ENCODE data around the gene MED23. TPM values are rescaled to one million over a fixed set of nuclear protein-coding genes. Genes with fewer than 3 reads are reported as not detected.

The MED23 gene
- total and polyA plus RNA-seq, 9 of the 15 experiments (the other 6 are each of a cell fraction or from before 2014, with no cell fraction given), result 13.7 to 61.2 (median 27.2) TPM

DNA sequence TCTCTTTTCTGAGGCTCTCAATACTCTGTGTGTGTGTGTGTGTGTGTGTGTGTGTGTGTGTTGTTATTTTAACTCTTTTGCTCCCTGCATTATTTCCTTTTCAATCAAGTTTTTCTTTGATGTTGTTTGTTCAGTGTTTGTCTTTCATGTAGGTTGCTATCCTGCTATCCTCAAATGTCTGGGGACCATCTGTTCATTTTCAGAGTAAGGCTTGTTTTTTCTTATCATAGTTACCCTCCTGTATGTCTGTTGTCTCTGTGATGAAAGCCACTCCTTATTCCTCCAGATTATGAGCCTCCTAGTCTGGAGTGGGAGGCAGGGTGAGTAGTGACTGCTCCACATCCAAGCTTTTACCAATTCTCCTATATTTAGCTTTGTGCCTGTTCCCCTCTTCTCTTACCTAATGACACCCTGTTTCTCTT lies 18.2 kb upstream of the MED23 start (continued):
- peak; percentile 45; the same call in 1 of the 2 replicates for TF ChIP-seq ZBTB5 (IDR thresholded peaks at IDR 0.05)
- no peak for TF ChIP-seq TCFL5 (CRISPR knock-in tag; conservative IDR thresholded peaks at IDR 0.05)
- peak; percentile 72; the same call in 1 of the 2 replicates for TF ChIP-seq RNF2 (IDR thresholded peaks at IDR 0.05)
- peak; percentile 75 for TF ChIP-seq FOXM1 (IDR thresholded peaks at IDR 0.05; ENCODE audit: low read depth)
- TF ChIP-seq FOXM1 (CRISPR knock-in tag; IDR thresholded peaks at IDR 0.05; ENCODE audit: low read depth), result no peak
- TF ChIP-seq, protein P1, sequence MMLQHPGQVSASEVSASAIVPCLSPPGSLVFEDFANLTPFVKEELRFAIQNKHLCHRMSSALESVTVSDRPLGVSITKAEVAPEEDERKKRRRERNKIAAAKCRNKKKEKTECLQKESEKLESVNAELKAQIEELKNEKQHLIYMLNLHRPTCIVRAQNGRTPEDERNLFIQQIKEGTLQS (IDR thresholded peaks at IDR 0.05), result peak; percentile 33; the same call in 1 of the 2 replicates
- TF ChIP-seq, protein P1 (CRISPR knock-in tag; conservative IDR thresholded peaks at IDR 0.05), result no peak; the same call in 1 of the 2 replicates
- TF ChIP-seq ETS2 (tag; IDR thresholded peaks at IDR 0.05; ENCODE audit: borderline replicate concordance, poor library complexity, severe bottlenecking), result no peak
- TF ChIP-seq SOX6 (IDR thresholded peaks at IDR 0.05), result peak; percentile 86
- peak; percentile 96 for TF ChIP-seq TEAD4 (IDR thresholded peaks at IDR 0.05; ENCODE audit: low read length)
- TF ChIP-seq TEAD4 (CRISPR knock-in tag; IDR thresholded peaks at IDR 0.05; ENCODE audit: borderline replicate concordance), result no peak
- TF ChIP-seq, protein P2, sequence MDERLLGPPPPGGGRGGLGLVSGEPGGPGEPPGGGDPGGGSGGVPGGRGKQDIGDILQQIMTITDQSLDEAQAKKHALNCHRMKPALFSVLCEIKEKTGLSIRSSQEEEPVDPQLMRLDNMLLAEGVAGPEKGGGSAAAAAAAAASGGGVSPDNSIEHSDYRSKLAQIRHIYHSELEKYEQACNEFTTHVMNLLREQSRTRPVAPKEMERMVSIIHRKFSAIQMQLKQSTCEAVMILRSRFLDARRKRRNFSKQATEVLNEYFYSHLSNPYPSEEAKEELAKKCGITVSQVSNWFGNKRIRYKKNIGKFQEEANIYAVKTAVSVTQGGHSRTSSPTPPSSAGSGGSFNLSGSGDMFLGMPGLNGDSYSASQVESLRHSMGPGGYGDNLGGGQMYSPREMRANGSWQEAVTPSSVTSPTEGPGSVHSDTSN (CRISPR knock-in tag; IDR thresholded peaks at IDR 0.05; ENCODE audit: low read depth), result no peak
- TF ChIP-seq, protein P2 (tag; conservative IDR thresholded peaks at IDR 0.05; ENCODE audit: low read depth), result no peak; the same call in 1 of the 2 replicates
- 0 out of 2 replicates have a peak, but pooled peaks have one; percentile 7 for TF ChIP-seq SMAD3 (CRISPR knock-in tag; conservative IDR thresholded peaks at IDR 0.05)
- TF ChIP-seq ZNF253 (CRISPR knock-in tag; conservative IDR thresholded peaks at IDR 0.05), result no peak
- TF ChIP-seq SRSF7 (optimal IDR thresholded peaks at IDR 0.05; ENCODE audit: low read depth, low read length), result no peak
- TF ChIP-seq, protein P3, sequence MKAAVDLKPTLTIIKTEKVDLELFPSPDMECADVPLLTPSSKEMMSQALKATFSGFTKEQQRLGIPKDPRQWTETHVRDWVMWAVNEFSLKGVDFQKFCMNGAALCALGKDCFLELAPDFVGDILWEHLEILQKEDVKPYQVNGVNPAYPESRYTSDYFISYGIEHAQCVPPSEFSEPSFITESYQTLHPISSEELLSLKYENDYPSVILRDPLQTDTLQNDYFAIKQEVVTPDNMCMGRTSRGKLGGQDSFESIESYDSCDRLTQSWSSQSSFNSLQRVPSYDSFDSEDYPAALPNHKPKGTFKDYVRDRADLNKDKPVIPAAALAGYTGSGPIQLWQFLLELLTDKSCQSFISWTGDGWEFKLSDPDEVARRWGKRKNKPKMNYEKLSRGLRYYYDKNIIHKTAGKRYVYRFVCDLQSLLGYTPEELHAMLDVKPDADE (conservative IDR thresholded peaks at IDR 0.05; ENCODE audit: control insufficient read depth, low read depth, low read length), result no peak
- no peak for TF ChIP-seq CEBPG (CRISPR knock-in tag; IDR thresholded peaks at IDR 0.05)
- no peak for TF ChIP-seq CEBPG (tag; conservative IDR thresholded peaks at IDR 0.05 in 1 of 2, IDR thresholded peaks at IDR 0.05 in 1 of 2)
- no peak for TF ChIP-seq RBBP5 (IDR thresholded peaks at IDR 0.05; ENCODE audit: borderline replicate concordance, insufficient read depth, low read length, poor library complexity, severe bottlenecking)
- TF ChIP-seq CSDE1 (IDR thresholded peaks at IDR 0.05), result peak in 1 of 2 experiments; percentile 30; a peak in 1 of 4 replicates
- peak; percentile 30; the same call in 1 of the 2 replicates for TF ChIP-seq DMBX1 (CRISPR knock-in tag; IDR thresholded peaks at IDR 0.05; ENCODE audit: borderline replicate concordance)
- TF ChIP-seq DDX20 (tag; IDR thresholded peaks at IDR 0.05; ENCODE audit: low read depth), result no peak
